KBM-7 (cell line): ENCODE measurements around the gene EPHX1.
"Not testable (repeated sequence)": the region's sequence is repeated elsewhere in the genome, so short reads cannot be mapped to it uniquely, and the experiment has no call there.

Experiments
- DNase-seq: peaks from one replicate; pipeline ENCODE4 v3.0.0-alpha.2; 2015
- in situ Hi-C: fragments of 300-500 bp; cut with MboI; formaldehyde crosslinking; loops from 2 replicates; pipeline ENCODE4 v1.14.3; 2020; ENCODE audit warnings: low sequenced_read_pairs, low pct_unique_long_range_greater_than_20kb, mixed read lengths

Gene EPHX1

DNA sequence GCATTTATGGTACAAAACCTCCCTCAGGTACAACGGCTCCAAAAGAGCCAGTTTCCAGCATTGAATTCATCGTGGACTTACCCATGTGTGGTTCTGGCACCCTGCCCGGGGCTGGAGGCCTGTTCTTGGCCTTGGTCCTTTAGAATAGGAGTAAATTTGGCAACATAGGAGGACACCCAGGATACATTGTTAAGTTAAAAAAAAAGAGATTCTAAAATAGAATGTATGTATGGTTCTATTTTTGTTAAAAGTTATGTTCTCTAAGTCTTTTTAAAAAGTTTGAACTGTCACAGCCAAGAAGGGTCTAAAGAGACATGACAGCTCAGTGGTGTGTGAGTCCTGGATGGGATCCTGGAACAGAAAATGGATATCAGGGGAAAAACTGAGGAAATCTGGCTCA, 25.9 kb downstream of the EPHX1 start:
- no peak for DNase-seq
- in situ Hi-C loops, result no loop called here

DNA sequence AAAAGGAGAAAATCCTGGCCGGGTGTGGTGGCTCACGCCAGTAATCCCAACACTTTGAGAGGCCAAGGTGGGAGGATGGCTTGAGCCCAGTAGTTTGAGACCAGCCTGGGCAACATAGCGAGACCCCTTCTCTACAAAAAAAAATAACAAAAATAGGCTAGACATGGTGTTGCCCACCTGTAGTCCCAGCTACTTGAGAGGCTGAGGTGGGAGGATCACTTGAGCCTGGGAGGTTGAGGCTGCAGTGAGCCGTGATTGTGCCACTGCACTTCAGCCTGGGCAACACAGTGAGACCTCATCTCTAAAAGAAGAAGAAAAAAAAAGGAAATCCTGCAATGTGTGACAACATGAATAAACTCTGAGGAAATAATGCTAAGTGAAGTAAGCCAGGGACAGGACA, 26.4 kb downstream of the EPHX1 start:
- DNase-seq, in situ Hi-C loops: not testable (repeated sequence)

DNA sequence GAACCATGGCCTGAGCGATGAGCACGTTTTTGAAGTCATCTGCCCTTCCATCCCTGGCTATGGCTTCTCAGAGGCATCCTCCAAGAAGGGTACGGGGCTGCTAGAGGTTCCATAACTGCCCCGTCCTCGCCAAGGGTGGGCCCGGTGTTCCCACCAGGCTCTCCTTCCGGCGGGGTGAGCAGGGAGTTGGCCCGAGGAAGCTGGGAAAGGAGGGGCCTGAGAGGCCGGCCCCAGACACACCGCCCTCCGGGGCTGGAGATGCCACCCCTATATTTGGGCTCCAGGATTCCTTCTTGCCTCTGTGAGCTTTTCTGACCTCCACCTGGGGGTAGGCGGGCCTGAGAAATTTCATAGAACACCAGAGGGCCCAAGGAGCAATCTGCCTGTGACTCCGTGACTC, 28.9 kb downstream of the EPHX1 start:
- in situ Hi-C loops, result no loop called here
- DNase-seq, result no peak

DNA sequence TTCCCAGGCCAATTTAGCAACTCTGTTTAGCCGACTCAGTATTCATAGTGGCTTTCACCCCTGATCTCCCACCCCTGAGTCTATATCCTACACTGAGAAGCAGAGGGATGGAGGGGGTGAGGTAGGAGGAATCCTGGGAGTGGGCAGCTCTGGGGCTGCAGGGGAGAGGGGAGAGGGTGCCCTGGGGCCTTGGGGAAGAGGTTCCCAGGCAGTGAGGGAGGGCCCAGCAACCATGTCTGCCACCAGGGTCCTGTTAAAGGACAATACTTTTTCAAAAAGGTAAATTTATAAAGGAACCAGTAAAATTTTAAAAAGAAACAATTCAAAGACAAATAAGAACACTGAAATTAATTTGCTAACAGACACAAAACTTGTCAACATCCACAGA, 30.3 kb downstream of the EPHX1 start:
- in situ Hi-C loops, result no loop called here
- no peak for DNase-seq

DNA sequence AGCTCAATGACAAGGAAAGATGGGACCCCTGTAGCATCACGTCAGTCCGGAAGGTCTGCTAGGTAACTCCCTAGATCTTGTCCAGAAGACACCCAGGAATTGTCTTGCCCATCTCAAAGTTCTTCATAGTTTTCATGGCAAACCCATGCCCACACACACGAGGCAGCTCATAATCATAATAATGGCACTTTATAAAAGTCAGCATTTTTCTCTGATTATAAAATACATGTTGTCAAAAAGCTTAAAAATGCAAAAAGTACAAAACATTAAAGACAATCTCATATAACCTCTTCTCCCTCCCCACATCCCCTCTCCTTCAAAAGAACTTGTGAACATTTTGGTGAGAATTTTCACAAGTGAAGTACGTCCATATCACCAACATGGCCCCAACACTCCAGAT, 30.8 kb downstream of the EPHX1 start:
- in situ Hi-C loops, result no loop called here
- DNase-seq, result no peak

DNA sequence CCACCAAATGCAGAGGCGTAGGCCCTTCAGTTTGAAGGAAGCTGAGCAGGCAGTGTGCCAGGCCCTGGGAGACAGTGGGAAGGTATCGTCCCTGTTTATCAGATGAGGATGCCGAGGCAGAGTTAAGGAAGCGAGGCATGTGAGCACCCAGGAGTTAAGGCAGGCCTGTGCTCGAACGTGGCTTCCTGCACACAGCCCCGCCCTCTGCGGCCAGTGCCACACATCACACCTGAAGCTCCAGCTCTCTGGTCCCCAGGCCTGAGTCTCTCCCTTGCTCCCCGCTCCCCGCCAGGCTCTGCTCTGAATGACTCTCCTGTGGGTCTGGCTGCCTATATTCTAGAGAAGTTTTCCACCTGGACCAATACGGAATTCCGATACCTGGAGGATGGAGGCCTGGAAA, 32.1 kb downstream of the EPHX1 start:
- DNase-seq, result no peak
- in situ Hi-C loops, result no loop called here

DNA sequence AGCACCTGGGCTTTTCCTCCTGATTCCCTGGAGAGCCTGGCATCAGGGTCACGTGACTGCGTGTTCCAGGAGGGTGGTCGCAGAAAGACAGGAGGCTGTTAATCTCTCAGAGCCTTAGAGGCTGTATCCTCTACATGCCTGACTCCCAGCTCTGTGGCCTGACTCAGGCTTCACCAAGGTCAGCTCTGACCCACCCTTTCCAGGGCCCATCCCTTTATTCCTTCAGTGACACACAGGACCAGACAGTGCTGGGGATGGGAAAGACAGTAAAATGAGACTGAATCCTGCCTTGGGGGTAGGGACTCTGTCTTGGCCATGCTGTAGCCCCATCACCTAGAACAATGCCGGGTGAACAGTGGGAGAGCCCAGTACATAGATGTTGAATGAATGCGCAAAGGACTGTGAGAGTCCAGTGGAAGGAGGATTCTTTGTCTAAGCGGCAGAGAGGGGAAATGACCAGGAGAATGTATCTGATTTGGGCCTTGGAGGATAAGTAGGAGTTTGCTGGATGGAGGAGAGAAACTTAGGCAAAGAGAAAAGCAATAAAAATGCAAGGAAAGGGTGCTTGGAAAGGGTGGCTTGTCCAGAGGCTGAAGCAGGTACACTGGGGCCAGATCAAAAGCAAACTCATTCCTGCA, 33.0 kb downstream of the EPHX1 start:
- DNase-seq, result no peak
- in situ Hi-C loops, result no loop called here

DNA sequence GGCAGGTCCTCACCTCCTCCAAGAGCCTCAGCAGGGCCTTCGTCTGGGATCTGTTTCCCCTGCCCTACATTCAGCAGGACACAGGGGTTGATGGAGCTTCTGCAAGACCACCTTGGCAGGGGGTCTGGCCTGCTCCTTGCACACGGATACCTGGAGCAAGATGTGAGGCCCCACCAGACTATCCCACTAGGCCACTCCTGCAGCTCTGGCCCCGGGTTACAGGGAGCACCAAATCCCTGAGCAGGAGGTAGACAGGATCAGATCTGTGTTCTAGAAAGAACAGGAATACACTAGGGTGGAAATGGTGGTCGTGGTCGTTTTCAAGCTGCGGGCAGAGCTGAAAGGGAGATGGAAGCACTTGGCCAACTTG, 33.5 kb downstream of the EPHX1 start:
- DNase-seq, result no peak
- in situ Hi-C loops, result no loop called here

DNA sequence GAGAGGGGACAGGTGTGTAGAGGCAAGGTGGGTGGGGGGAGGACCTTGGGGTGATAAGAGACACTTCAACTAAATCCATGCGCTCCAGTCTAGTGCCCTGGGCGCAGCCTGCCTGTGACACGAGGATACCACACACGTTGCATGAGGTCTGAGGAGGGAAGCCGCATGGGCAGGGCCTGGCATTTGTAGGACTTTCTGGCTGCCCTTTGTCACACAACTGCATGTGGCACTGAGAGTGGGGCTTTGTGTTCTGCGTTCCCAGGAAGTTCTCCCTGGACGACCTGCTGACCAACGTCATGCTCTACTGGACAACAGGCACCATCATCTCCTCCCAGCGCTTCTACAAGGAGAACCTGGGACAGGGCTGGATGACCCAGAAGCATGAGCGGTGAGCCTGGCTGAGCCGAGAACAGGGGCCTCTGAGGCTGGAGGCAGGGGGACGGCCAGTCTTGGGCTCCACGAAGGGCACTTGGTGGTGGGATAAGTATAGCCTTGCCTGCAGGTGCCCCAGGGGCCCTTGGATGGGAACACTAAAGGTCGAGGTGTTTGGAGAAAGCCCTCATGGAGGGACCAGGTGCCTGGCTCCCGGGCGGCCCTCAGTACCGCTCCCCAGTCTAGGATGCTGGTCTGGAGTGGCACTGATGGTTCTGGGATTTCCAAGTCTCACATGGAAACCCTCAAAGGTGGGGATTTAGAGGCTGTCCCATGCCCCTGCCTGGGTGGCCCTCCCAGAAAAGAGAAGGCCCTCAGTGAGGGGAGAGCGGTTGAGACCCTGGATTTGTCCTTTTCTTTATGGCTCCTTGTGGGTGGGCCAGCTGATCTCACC, 34.5 kb downstream of the EPHX1 start:
- in situ Hi-C loops, result no loop called here
- DNase-seq, result no peak

DNA sequence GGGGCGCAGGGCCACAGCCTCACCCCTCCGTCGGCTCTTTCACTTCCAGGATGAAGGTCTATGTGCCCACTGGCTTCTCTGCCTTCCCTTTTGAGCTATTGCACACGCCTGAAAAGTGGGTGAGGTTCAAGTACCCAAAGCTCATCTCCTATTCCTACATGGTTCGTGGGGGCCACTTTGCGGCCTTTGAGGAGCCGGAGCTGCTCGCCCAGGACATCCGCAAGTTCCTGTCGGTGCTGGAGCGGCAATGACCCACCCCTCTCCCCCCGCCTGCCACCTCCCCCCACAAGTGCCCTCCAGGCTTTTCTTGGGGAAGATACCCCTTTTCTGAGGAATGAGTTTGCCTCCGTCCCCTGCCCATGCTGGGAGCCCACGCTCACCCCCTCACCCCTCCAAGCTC, 35.2 kb downstream of the EPHX1 start:
- no peak for DNase-seq
- in situ Hi-C loops, result no loop called here

DNA sequence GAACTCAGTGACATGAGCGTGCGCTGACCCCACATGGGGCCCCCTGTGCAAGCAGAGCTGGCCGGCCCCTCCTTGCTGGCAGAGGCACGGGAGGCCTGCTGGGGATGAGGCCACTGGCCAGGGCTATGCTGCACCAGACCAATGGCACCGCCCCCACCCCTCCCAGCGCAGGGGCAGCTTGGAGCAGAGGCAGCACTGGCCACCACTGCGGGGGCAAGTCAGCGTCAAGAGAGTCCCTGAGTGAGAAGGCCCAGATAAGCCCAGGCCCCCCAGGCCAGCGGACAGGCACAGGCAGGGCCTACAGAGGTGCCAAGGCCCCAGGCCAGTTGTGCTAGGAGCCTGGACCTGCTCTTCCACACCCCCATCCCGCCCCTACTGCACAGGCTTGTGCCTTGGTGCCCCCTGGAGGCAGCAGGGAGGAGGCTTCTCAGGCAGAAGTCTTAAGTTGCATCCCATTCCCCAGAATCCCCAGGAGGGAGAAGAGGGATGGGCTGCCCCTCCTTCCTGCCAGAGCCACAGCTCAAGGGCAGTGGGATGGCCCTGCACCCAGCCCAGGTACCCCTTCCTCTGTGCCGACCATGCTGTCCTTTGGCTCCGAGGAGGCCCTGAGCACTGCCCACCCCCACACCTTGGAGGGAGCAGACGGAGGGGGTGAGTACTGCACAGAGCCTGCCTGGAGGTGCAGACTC, 35.8 kb downstream of the EPHX1 start:
- in situ Hi-C loops, result no loop called here
- DNase-seq, result peak; percentile 64

DNA sequence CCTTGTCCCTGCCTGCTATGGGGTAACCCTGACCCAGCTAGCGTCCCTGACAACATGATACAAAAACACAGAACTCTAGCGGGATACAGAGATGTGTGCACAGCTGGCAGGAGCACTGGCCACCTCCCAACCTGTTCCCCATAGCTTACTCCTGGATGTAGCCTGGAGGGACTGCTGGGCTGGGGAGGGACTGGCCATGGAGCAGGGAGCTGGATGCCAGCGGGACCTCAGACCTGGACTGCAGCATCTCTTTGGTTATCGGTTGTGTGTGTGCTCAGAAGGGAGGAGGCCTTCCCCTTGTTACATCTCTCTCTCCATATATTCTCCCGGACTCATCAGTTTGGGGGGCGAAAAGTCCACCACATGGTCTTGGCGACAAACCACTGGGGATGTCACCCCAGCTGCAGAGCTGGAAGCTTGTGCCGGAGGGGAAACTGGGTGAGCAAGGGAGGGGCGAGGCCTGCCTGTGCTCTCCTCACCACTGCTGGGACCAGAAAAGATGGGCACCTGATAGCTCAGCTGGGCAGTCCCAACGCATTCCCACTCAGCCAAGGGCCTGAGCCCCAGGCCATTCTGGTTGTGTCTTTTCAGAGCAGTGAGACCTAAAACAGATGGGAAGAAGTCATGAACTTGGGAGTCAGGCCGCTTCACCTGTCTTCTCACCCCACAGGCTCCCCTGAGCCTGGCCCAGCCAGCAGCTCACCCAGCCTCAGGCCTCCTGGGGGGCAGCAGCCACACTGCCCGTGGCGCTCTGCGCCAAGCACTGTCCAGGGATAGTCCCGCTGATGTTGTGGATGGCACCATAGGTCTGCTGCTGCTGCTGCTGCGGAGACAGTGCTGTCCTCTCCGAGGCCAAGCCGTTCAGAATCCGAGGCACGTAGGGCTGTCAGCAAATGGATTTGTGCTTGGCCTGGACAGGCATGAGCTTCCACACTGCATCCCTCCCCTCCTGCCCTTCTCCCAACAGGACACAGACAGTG, 36.7 kb downstream of the EPHX1 start:
- in situ Hi-C loops, result no loop called here
- DNase-seq, result no peak

DNA sequence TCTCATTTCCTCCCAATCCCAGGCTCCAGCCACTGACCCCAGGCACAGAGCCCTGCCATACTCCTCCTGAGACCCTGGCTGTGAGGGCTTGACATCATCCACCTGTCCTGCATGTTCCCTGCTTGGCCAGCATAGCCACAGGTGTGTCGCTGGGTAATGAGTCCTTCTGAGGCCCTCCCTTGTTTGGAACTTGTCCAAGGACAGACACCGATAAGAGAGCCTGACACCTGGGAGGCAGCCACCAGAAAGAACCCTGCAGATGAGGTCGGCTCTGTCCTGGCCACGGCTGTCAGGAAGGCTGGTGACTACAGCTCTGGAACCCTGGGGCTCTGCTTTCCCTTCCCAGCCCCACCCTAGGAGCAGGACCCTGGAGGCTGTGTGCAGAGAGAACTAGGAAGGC, 37.7 kb downstream of the EPHX1 start:
- in situ Hi-C loops, result no loop called here
- DNase-seq, result no peak

DNA sequence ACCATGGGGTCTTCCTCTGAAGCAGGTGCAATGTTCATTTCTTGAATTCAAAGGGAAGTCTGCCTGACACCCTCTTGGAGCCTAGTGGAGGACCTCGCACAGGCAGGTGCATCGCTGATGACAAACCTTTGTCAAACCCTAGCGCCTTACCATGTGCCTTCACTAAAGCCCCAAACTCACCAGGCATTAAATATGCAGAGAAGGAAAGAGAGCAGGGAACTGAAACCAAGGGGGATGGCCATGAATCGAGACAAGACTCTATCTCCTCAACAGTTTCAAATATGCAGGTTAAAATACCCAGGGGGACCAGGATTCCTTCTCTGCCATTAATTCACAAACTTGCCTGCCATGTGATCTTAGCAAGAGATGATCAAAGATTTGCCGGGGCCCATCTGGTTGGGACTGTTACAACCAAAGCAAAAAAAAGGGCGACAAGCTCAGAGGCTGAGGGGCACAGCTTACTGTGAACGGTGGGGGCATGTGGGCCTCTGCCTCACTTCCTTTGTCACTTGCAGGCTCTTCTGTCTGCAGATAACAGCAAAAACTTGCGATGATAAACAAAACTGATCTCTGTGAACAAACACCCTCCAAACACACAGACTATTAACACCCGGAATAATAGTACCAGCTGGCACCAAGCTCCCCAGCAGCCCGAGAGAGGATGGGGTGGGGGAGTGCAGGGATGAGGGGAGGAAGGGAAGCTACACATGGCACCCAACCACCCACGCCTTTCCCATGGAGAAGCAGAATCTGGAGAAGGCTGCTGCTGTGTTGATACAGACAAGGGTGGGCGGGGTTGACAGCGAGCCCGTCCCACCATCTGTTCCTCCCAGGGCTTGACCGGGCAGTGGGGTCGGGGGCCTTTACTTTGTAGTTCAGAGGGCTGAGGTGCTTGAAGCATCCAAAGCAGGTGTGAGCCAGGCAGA, 38.4 kb downstream of the EPHX1 start:
- in situ Hi-C loops, result no loop called here
- DNase-seq, result no peak

DNA sequence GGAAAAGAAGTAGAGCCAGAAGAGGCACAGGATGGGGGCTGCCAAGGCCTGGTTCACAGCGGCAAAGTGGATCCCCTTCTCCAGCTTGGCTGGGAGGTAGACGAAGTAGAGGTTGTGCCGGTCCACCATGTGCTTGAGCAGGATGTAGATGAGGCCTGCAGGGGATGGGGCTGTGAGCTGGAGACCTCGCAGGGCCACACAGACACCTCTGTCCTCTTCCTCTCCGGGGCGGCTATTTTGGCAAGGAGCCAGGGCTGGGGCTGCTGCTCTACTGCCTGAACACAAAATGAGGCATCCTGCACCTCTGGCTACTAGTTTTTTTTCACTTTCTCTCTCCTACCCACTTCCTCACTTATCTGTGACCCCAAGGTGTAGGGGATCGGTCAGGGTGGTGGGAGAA, 40.0 kb downstream of the EPHX1 start:
- in situ Hi-C loops, result no loop called here
- DNase-seq, result no peak

DNA sequence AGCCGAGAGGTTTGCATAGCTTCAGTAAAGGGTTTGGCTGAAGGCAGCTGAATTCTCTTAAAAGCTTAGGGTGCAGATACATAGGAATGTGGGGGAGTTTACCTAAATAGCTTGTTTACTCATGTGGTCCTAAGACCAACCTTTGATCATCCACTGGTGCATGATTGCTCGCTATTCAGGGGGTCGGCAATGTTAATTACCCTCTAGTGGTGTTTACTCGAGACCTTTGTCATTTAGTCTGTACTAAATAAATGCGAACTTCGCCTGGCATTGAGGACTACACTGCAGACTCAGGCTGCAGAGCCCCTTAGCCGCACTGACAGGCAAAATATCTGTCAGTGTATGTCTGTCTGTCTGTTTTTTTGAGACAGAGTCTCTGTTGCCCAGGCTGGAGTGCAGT, 40.4 kb downstream of the EPHX1 start:
- no peak for DNase-seq
- in situ Hi-C loops, result no loop called here

DNA sequence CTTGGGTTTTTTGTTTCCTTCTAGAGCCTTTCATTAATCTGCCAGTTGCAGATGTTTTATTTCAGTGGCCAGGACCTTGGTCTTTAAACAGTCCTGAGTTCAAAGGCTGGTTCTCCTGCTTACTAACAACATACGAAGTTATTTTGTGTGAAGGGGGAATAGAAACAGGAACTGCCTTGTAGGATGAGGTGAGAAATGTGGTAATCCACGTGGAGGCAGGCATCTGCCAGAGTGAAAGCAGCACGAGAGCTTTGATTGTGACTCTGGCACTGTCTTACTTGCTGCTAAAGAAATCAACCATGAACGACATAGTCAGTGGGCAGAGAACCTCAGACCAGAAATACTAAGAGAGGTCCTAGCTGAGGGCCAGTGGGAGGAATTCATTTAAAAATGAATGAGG, 41.9 kb downstream of the EPHX1 start:
- in situ Hi-C loops, result no loop called here
- DNase-seq, result peak; percentile 60

DNA sequence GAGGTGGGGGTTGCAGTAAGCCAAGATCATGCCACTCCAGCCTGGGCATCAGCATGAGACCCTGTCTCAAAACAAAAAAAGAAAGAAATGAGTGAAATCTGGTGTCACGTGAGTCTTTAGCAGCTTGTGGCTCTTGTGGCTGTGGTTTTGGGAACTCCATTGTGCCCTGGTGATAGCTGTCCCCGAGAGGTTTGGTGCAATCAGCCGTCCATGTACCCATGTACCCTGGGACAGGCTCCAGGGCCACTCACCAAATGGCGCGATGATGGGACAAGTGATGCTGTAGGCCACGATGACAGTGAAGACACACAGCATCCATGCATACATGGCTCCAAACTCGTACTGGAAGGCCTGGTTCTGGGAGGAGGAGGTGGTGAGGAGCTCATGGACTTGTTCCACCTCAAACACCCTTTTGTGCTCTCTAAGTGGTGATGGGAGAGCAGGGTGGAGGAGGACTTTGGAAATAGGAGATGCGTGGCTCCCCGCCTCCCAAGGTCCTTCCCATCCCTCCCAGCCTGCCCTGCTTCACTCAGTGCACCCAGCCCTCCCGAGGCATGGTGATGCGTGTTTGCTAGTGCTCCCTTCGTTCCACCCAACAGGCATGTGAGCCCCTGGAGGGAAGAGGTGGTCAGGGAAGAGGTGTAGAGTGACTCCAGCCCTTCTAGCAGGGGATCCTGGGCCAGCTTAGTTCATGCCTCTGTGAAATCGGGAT, 42.6 kb downstream of the EPHX1 start:
- DNase-seq, result no peak
- in situ Hi-C loops, result no loop called here
